ENCODE results near the gene MYRIP.

The MYRIP gene

DNA sequence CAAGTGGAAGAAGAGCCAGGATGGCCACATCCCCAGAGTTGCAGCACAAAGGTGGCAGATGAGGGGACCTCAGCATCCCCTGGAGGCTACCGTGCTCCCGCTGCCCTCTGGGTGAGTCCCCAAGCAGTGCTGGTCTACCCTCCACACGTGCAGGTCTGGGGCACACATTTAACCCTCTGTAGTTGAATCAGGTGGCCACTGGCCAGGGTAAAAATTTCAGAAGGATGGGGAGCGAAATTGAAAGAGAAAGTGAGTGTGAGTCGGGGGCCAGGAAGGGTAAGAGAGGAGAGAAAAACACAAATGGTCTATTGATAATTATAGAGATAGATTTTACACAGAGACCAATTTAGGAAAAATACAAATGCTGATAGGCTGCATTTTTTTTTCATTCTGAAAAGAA is 360.6 kb downstream of the MYRIP start:
- Histone ChIP-seq H4K20me1 (ENCODE audit: control insufficient read depth, insufficient read depth, low read depth, low read length) (no peaks in the 10 kb centered on the region), H3K27ac (ENCODE audit: low read depth, low read length) (no peak overlapping the region), H3K27me3 (ENCODE audit: control insufficient read depth, low read length) (no peaks in the 10 kb centered on the region; the same call in 1 of the 2 replicates), H3K79me2 (ENCODE audit: control insufficient read depth, low read length) (no peaks in the 10 kb centered on the region), H3K9me3 (ENCODE audit: control insufficient read depth, insufficient read depth, low read length) (no peaks in the 10 kb centered on the region), H3K9me2 (replicated peaks; ENCODE audit: control insufficient read depth, low read length) (no peaks in the 10 kb centered on the region), H3K4me1 (ENCODE audit: control insufficient read depth, low read length) (no peaks in the 10 kb centered on the region), H3F3A (ENCODE audit: control insufficient read depth, insufficient read depth) (no peaks in the 10 kb centered on the region), H3K4me2 (ENCODE audit: low read length) (no peak overlapping the region), H3K4me3 (ENCODE audit: low read length) (no peak overlapping the region), H3K36me3 (ENCODE audit: control insufficient read depth, low read length) (no peaks in the 10 kb centered on the region)
- no peak for TF ChIP-seq EZH2phosphoT487 (IDR thresholded peaks at IDR 0.05; ENCODE audit: borderline replicate concordance, low read length)
- TF ChIP-seq, protein P1, sequence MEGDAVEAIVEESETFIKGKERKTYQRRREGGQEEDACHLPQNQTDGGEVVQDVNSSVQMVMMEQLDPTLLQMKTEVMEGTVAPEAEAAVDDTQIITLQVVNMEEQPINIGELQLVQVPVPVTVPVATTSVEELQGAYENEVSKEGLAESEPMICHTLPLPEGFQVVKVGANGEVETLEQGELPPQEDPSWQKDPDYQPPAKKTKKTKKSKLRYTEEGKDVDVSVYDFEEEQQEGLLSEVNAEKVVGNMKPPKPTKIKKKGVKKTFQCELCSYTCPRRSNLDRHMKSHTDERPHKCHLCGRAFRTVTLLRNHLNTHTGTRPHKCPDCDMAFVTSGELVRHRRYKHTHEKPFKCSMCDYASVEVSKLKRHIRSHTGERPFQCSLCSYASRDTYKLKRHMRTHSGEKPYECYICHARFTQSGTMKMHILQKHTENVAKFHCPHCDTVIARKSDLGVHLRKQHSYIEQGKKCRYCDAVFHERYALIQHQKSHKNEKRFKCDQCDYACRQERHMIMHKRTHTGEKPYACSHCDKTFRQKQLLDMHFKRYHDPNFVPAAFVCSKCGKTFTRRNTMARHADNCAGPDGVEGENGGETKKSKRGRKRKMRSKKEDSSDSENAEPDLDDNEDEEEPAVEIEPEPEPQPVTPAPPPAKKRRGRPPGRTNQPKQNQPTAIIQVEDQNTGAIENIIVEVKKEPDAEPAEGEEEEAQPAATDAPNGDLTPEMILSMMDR (IDR thresholded peaks at IDR 0.05; ENCODE audit: low read depth, low read length, poor library complexity, severe bottlenecking): no peak

DNA sequence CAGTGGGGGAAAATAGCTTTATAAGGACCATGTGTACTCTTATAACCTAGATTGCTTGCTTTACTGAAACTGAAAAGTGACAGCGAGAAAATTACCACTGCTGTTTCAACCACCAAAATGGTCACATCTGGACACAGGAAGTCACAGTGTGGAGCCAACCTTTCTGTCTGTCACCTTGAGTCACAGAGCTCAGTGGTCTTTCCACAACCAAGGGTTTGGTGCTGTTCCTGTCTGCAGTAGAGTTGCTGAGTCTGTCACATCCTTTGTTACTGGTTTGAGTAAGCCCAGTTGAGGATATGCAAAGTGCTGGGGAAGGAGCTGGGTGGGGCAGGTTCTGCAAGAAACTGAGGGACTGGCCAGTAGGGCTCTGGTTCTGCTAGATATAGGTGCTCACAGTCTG is 361.0 kb downstream of the MYRIP start:
- Histone ChIP-seq H3K27me3 (ENCODE audit: control insufficient read depth, low read length) (no peaks in the 10 kb centered on the region; the same call in 1 of the 2 replicates), H3F3A (ENCODE audit: control insufficient read depth, insufficient read depth) (no peaks in the 10 kb centered on the region), H3K4me2 (ENCODE audit: low read length) (no peak overlapping the region), H3K36me3 (ENCODE audit: control insufficient read depth, low read length) (no peaks in the 10 kb centered on the region), H3K4me3 (ENCODE audit: low read length) (no peak overlapping the region), H3K79me2 (ENCODE audit: control insufficient read depth, low read length) (no peaks in the 10 kb centered on the region), H3K9me2 (replicated peaks; ENCODE audit: control insufficient read depth, low read length) (no peaks in the 10 kb centered on the region), H3K9me3 (ENCODE audit: control insufficient read depth, insufficient read depth, low read length) (no peaks in the 10 kb centered on the region), H3K4me1 (ENCODE audit: control insufficient read depth, low read length) (no peaks in the 10 kb centered on the region), H4K20me1 (ENCODE audit: control insufficient read depth, insufficient read depth, low read depth, low read length) (no peaks in the 10 kb centered on the region), H3K27ac (ENCODE audit: low read depth, low read length) (no peak overlapping the region)
- TF ChIP-seq, protein P1 (IDR thresholded peaks at IDR 0.05; ENCODE audit: low read depth, low read length, poor library complexity, severe bottlenecking): no peak
- no peak for TF ChIP-seq EZH2phosphoT487 (IDR thresholded peaks at IDR 0.05; ENCODE audit: borderline replicate concordance, low read length)

DNA sequence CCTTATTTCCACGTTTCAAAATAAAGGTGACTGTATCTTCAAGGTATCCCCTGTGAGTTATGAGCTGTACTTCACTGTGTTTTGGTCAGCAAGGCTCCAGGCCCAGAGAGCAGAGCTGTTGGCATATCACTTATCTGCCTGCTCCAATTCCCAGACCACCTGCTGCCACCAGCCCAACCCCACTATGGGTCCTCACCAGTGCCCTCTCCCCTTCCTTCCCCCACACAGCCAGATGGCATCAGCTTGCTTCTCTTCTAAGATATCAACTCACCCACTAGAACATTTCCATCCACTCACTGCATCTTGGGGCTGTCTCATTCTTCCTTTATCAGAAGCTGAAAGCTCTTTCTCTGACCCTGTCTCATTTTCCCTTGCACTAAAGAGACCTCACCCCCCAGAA is 363.2 kb downstream of the MYRIP start:
- H3K79me2 ChIP-seq (ENCODE audit: control insufficient read depth, low read length): no peaks in the 10 kb centered on the region
- no peak overlapping the region for H3K4me2 ChIP-seq (ENCODE audit: low read length)
- H3F3A ChIP-seq (ENCODE audit: control insufficient read depth, insufficient read depth): no peaks in the 10 kb centered on the region
- no peaks in the 10 kb centered on the region; the same call in 1 of the 2 replicates for H3K27me3 ChIP-seq (ENCODE audit: control insufficient read depth, low read length)
- no peaks in the 10 kb centered on the region for H3K36me3 ChIP-seq (ENCODE audit: control insufficient read depth, low read length)
- no peaks in the 10 kb centered on the region for H3K4me1 ChIP-seq (ENCODE audit: control insufficient read depth, low read length)
- H3K9me3 ChIP-seq (ENCODE audit: control insufficient read depth, insufficient read depth, low read length): no peaks in the 10 kb centered on the region
- no peak overlapping the region for H3K27ac ChIP-seq (ENCODE audit: low read depth, low read length)
- H3K4me3 ChIP-seq (ENCODE audit: low read length): no peak overlapping the region
- H4K20me1 ChIP-seq (ENCODE audit: control insufficient read depth, insufficient read depth, low read depth, low read length): no peaks in the 10 kb centered on the region
- no peak for TF ChIP-seq EZH2phosphoT487 (IDR thresholded peaks at IDR 0.05; ENCODE audit: borderline replicate concordance, low read length)
- TF ChIP-seq, protein P1 (IDR thresholded peaks at IDR 0.05; ENCODE audit: low read depth, low read length, poor library complexity, severe bottlenecking): no peak
- no peaks in the 10 kb centered on the region for H3K9me2 ChIP-seq (replicated peaks; ENCODE audit: control insufficient read depth, low read length)

Measured in DOHH2 (cell line).